Neuronal stem cell (in vitro differentiated cells): ENCODE results near the gene LDHB.
"Not testable (repeated sequence)": the region's sequence is repeated elsewhere in the genome, so short reads cannot be mapped to it uniquely, and the experiment has no call there.

ENCODE experiments used
- DNase-seq: peaks from one replicate; pipeline ENCODE4 v3.0.0-alpha.2; 2013; ENCODE audit warnings: low spot score
- H2AFZ ChIP-seq: one replicate; pipeline ENCODE4 v1.6.1; 2013; ENCODE audit warnings: mild to moderate bottlenecking, low read length, inconsistent platforms
- H2AK5ac ChIP-seq: 2 replicates; pipeline ENCODE4 v1.6.1; 2013; ENCODE audit warnings: low read depth, mild to moderate bottlenecking, inconsistent platforms, low read length, moderate library complexity, mixed read lengths
- H2BK120ac ChIP-seq: 2 replicates; pipeline ENCODE4 v1.6.1; 2013; ENCODE audit warnings: low read depth, mild to moderate bottlenecking, inconsistent platforms, low read length, moderate library complexity, mixed read lengths
- H2BK12ac ChIP-seq: one replicate; pipeline ENCODE4 v1.6.1; 2013; ENCODE audit warnings: low read length, inconsistent platforms
- H2BK15ac ChIP-seq: 2 replicates; pipeline ENCODE4 v1.6.1; 2013; ENCODE audit warnings: mild to moderate bottlenecking, low read length, inconsistent platforms, mixed read lengths
- H2BK5ac ChIP-seq: one replicate; pipeline ENCODE4 v1.6.1; 2013; ENCODE audit warnings: inconsistent platforms, mild to moderate bottlenecking, low read length, moderate library complexity
- H3K14ac ChIP-seq: one replicate; pipeline ENCODE4 v1.6.1; 2013; ENCODE audit warnings: low read length, inconsistent platforms
- H3K18ac ChIP-seq: 2 replicates; pipeline ENCODE4 v1.6.1; 2013; ENCODE audit warnings: low read length, inconsistent platforms
- H3K23ac ChIP-seq: 2 replicates; pipeline ENCODE4 v1.6.1; 2013; ENCODE audit warnings: low read depth, mild to moderate bottlenecking, mixed read lengths, low read length, inconsistent platforms; ENCODE audit not compliant: poor library complexity
- H3K27ac ChIP-seq: replicated peaks from 3 replicates; pipeline ENCODE4 v1.5.1; 2013; ENCODE audit warnings: low read length, inconsistent platforms
- H3K27me3 ChIP-seq, 3 experiments: 2 replicates each; pipeline ENCODE4 v1.6.1; 2013; ENCODE audit warnings: low read length in 3 of 3, mild to moderate bottlenecking in 2 of 3, inconsistent platforms in 1 of 3, low read depth in 1 of 3, mixed read lengths in 1 of 3, moderate library complexity in 1 of 3; ENCODE audit not compliant: control insufficient read depth in 3 of 3, insufficient read depth in 3 of 3
- H3K36me3 ChIP-seq, 2 donors: replicated peaks in 1 of 2; 2 replicates each; pipeline ENCODE4 v1.6.1; 2013; ENCODE audit warnings: low read length in 2 of 2; ENCODE audit not compliant: control insufficient read depth in 2 of 2, insufficient read depth in 2 of 2
- H3K4ac ChIP-seq: 2 replicates; pipeline ENCODE4 v1.6.1; 2013; ENCODE audit warnings: inconsistent platforms, mild to moderate bottlenecking, low read length, moderate library complexity
- H3K4me1 ChIP-seq, 2 donors: 1 replicate in 1 of 2; 2 replicates in 1 of 2; pipeline ENCODE4 v1.6.1; 2013; ENCODE audit warnings: low read length in 2 of 2, low read depth in 1 of 2; ENCODE audit not compliant: control insufficient read depth in 2 of 2, insufficient read depth in 1 of 2
- H3K4me2 ChIP-seq: one replicate; pipeline ENCODE4 v1.6.1; 2013; ENCODE audit warnings: mild to moderate bottlenecking, low read length, inconsistent platforms; ENCODE audit not compliant: insufficient read depth, poor library complexity, severe bottlenecking
- H3K4me3 ChIP-seq, 2 donors: 2 replicates each; pipeline ENCODE4 v1.5.1; 2013; ENCODE audit warnings: low read length in 2 of 2, mild to moderate bottlenecking in 2 of 2, inconsistent platforms in 1 of 2, moderate library complexity in 1 of 2
- H3K79me1 ChIP-seq: one replicate; pipeline ENCODE4 v1.6.1; 2013; ENCODE audit warnings: low read depth, mild to moderate bottlenecking, inconsistent platforms, low read length, moderate library complexity
- H3K9ac ChIP-seq: one replicate; pipeline ENCODE4 v1.6.1; 2013; ENCODE audit warnings: mild to moderate bottlenecking, low read depth, low read length, inconsistent platforms; ENCODE audit not compliant: poor library complexity
- H3K9me3 ChIP-seq, 2 donors: replicated peaks in 1 of 2; 2 replicates each; pipeline versions ENCODE3 to v1.6.1; 2013; ENCODE audit warnings: low read length in 2 of 2, mild to moderate bottlenecking in 2 of 2, inconsistent platforms in 1 of 2, low read depth in 1 of 2, mixed read lengths in 1 of 2, moderate library complexity in 1 of 2; ENCODE audit not compliant: control insufficient read depth in 2 of 2, insufficient read depth in 1 of 2
- H4K8ac ChIP-seq: one replicate; pipeline ENCODE4 v1.6.1; 2013; ENCODE audit warnings: low read depth, mild to moderate bottlenecking, inconsistent platforms, low read length, moderate library complexity
- H4K91ac ChIP-seq: one replicate; pipeline ENCODE4 v1.6.1; 2013; ENCODE audit warnings: low read length, low read depth, mild to moderate bottlenecking, inconsistent platforms; ENCODE audit not compliant: poor library complexity
- WGBS, 2 donors: extraction: QIAGEN DNeasy Blood & Tissue Kit; methylation state at CpG; one replicate each; pipeline ENCODE4 v1.1.7; 2013; ENCODE audit warnings: missing lambda C conversion rate in 2 of 2, mixed read lengths in 1 of 2; ENCODE audit not compliant: insufficient read length in 2 of 2, insufficient replicate concordance in 1 of 2; ENCODE audit errors: extremely low coverage in 2 of 2; 5-methylcytosine and 5-hydroxymethylcytosine counted together

LDHB gene

DNA sequence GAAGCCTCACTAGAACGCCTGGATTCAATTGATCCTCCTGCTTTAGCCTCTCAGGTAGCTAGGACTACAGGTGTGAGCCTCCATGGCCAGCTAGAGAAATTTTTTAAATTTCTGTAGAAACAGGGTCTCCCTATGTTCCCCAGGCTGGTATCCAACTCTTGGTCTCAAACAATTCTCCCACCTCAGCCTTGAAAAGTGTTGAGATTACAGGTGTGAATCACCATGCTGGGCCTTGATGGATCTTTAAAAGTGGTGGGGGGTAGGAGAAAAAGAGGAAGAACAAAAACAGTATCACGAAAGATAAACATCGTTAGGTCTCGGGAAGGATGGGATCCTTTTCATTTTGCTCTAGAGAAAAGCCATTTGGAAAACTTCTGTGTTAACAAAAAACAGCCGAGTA lies 57.4 kb downstream of the LDHB start:
- Histone ChIP-seq H4K91ac (no peak overlapping the region), H4K8ac (no peak overlapping the region), H3K14ac (no peak overlapping the region), H3K27ac (no peak overlapping the region), H3K4me2 (no peak overlapping the region), H3K4ac (no peak overlapping the region), H2BK120ac (no peak overlapping the region), H3K4me3 (no peak overlapping the region), H3K9me3 (no peaks in the 10 kb centered on the region), H3K18ac (no peak overlapping the region), H2BK12ac (no peak overlapping the region), H2BK5ac (no peak overlapping the region), H3K79me1 (no peaks in the 10 kb centered on the region), H2BK15ac (no peak overlapping the region), H2AFZ (no peak overlapping the region), H2AK5ac (no peak overlapping the region), H3K27me3 (no peaks in the 10 kb centered on the region), H3K4me1 (peaks cover 4 to 6% of the 10 kb centered on the region in 2 donors), H3K9ac (no peak overlapping the region), H3K23ac (no peak overlapping the region), H3K36me3 (no peaks in the 10 kb centered on the region)
- no peak for DNase-seq
- no CpG with 5 or more reads among the region's 5 CpGs for WGBS, 2 donors

DNA sequence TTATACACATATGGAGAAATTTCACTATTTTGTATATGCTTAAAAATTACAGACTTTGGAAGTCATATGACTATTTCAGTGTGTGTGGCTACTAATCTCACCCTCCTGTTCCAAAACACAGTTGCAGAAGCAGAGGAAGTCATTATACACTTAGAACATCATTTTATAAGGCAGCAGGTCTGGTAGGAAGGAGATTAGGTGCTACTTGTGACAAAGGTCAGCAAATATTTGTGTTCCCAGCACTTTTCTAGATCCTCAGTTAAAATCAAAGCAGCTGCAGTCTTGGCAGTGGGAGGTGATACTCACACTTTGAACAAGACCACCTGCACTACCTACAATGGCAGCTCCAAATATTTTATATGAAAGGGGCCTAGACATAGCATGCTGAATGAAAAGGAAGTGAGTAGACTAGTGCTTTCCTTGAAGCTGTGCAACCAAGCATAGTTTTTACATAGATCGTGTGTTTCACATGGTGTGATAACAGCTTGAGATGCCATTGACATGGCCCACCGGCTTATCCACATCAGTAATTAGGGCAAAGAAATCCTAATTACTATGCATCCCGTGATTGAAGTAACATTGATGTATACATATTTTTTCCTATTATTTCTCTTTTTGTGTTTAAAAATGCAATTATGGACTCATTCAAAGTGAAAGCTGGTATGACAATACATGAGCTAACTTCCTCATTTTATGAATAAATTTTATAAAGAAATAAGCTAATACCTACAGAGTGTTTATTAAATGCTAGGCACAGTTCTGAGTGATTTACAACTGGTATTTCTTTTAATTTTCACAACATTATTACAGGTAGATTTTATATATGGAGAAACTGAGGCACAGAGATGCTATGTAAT lies 58.3 kb downstream of the LDHB start:
- no peak overlapping the region for H4K8ac ChIP-seq
- no CpG with 5 or more reads among the region's 3 CpGs for WGBS, 2 donors
- no peak overlapping the region for H3K4me3 ChIP-seq
- H2BK12ac ChIP-seq = no peak overlapping the region
- DNase-seq = no peak
- H2BK5ac ChIP-seq = no peak overlapping the region
- no peak overlapping the region for H4K91ac ChIP-seq
- no peak overlapping the region for H2BK15ac ChIP-seq
- H3K27me3 ChIP-seq = no peaks in the 10 kb centered on the region
- no peak overlapping the region for H3K9ac ChIP-seq
- no peak overlapping the region for H3K23ac ChIP-seq
- no peak overlapping the region for H2AFZ ChIP-seq
- no peak overlapping the region for H3K27ac ChIP-seq
- H3K79me1 ChIP-seq = no peaks in the 10 kb centered on the region
- H3K18ac ChIP-seq = no peak overlapping the region
- no peak overlapping the region for H3K4ac ChIP-seq
- H2BK120ac ChIP-seq = no peak overlapping the region
- H2AK5ac ChIP-seq = no peak overlapping the region
- H3K4me1 ChIP-seq = peaks cover 2% of the 10 kb centered on the region in 2 donors
- H3K14ac ChIP-seq = no peak overlapping the region
- H3K4me2 ChIP-seq = no peak overlapping the region
- H3K36me3 ChIP-seq = no peaks in the 10 kb centered on the region
- H3K9me3 ChIP-seq = no peaks in the 10 kb centered on the region

DNA sequence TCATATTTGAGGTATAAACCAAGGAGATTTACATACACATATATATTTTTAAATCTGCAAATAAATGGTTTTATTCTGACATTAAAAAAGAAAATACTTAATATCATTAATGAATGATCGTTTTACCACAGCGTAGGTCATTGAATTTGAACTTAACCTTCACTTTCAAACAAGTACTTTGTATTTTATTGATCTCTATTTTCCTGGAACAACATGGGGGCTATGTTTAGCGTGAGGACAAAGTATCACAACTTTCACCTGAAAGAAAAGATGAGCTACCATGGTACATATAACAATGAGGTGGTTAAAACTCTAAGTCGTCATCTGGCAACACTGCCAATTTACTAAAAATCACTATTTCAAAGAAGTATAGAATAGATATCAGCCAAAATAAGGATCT lies 59.0 kb downstream of the LDHB start:
- Histone ChIP-seq H3K9ac (no peak overlapping the region), H3K27ac (no peak overlapping the region), H4K91ac (no peak overlapping the region), H3K14ac (no peak overlapping the region), H3K4me3 (no peak overlapping the region), H4K8ac (no peak overlapping the region), H3K4ac (no peak overlapping the region), H3K9me3 (no peaks in the 10 kb centered on the region), H3K18ac (no peak overlapping the region), H2BK120ac (no peak overlapping the region), H3K36me3 (no peaks in the 10 kb centered on the region), H3K79me1 (no peaks in the 10 kb centered on the region), H2BK5ac (no peak overlapping the region), H3K4me1 (peaks cover 0 to 2% of the 10 kb centered on the region in 2 donors), H2AFZ (no peak overlapping the region), H3K27me3 (no peaks in the 10 kb centered on the region), H2AK5ac (no peak overlapping the region), H3K4me2 (no peak overlapping the region), H2BK15ac (no peak overlapping the region), H3K23ac (no peak overlapping the region), H2BK12ac (no peak overlapping the region)
- no peak for DNase-seq
- no CpG with 5 or more reads among the region's 4 CpGs for WGBS, 2 donors

- not testable (repeated sequence) for H3K36me3 ChIP-seq, H3K27ac ChIP-seq, H3K27me3 ChIP-seq, H3K14ac ChIP-seq, H2BK5ac ChIP-seq, H3K4me2 ChIP-seq, H2AK5ac ChIP-seq, H4K8ac ChIP-seq, H2BK120ac ChIP-seq, H3K9ac ChIP-seq, H3K18ac ChIP-seq, H3K4me1 ChIP-seq, H3K9me3 ChIP-seq, H3K4ac ChIP-seq, H4K91ac ChIP-seq, H3K4me3 ChIP-seq, H3K79me1 ChIP-seq, H2BK15ac ChIP-seq, H3K23ac ChIP-seq, DNase-seq, H2AFZ ChIP-seq, H2BK12ac ChIP-seq
Measured at GRCh38 chr12:21595356-21595755, 62.3 kb downstream of the LDHB start.
